GM21447 (cell line): ENCODE data around the gene HRH2.
A peak's percentile ranks its signal among the peaks of the same experiment; 100 is the strongest.
"Not testable (repeated sequence)": the region's sequence is repeated elsewhere in the genome, so short reads cannot be mapped to it uniquely, and the experiment has no call there.

Experiments
- ATAC-seq: cut with Tn5 transposase; IDR thresholded peaks from one replicate; pipeline ENCODE4 v1.9.1; 2021; ENCODE audit not compliant: unreplicated experiment

Gene HRH2

GRCh38 chr5:175642998-175643397, 14.9 kb upstream of the HRH2 start:
- no peak for ATAC-seq

GRCh38 chr5:175646251-175646650, 11.6 kb upstream of the HRH2 start:
- no peak for ATAC-seq

GRCh38 chr5:175649967-175650366, 7.9 kb upstream of the HRH2 start:
- ATAC-seq: no peak

- not testable (repeated sequence) for ATAC-seq
Observed at GRCh38 chr5:175650430-175651205, 7.3 kb upstream of the HRH2 start.

- peak; percentile 77 for ATAC-seq
Observed at GRCh38 chr5:175652741-175653663, 4.9 kb upstream of the HRH2 start.

GRCh38 chr5:175653763-175654162, 4.1 kb upstream of the HRH2 start:
- no peak for ATAC-seq

- ATAC-seq: no peak
Observed at GRCh38 chr5:175654339-175654738, 3.5 kb upstream of the HRH2 start.

- ATAC-seq: no peak
Observed at GRCh38 chr5:175654807-175655206, 3.1 kb upstream of the HRH2 start.

- no peak for ATAC-seq
Observed at GRCh38 chr5:175655411-175655810, 2.5 kb upstream of the HRH2 start.

- ATAC-seq: no peak
Observed at GRCh38 chr5:175656966-175657365, 905 bp upstream of the HRH2 start.

- ATAC-seq: no peak
Observed at GRCh38 chr5:175658299-175659145, 651 bp downstream of the HRH2 start.

- no peak for ATAC-seq
Observed at GRCh38 chr5:175659546-175660253, 1.8 kb downstream of the HRH2 start.

- no peak for ATAC-seq
Observed at GRCh38 chr5:175663186-175664184, 5.6 kb downstream of the HRH2 start.

- no peak for ATAC-seq
Observed at GRCh38 chr5:175664723-175665122, 6.9 kb downstream of the HRH2 start.

GRCh38 chr5:175666216-175666615, 8.3 kb downstream of the HRH2 start:
- ATAC-seq: no peak

GRCh38 chr5:175668006-175668405, 10.1 kb downstream of the HRH2 start:
- no peak for ATAC-seq

GRCh38 chr5:175670372-175670771, 12.5 kb downstream of the HRH2 start:
- no peak for ATAC-seq

GRCh38 chr5:175671013-175671412, 13.1 kb downstream of the HRH2 start:
- no peak for ATAC-seq

- no peak for ATAC-seq
Observed at GRCh38 chr5:175672976-175673648, 15.2 kb downstream of the HRH2 start.
